Lower lobe of right lung (tissue), 2 donors: ENCODE results near the gene CPA2. TPM values are rescaled to one million over a fixed set of nuclear protein-coding genes. Genes with fewer than 3 reads are reported as not detected.

Experiments
- ATAC-seq, 2 donors: fragments of 200-7000 bp; cut with Tn5 transposase; one replicate each; pipeline ENCODE4 v1.9.1; 2020 to 2022; ENCODE audit warnings: mild to moderate bottlenecking in 2 of 2, moderate library complexity in 2 of 2
- DNase-seq: peaks from one replicate; pipeline ENCODE4 v3.0.0-alpha.2; 2020
- H3K27ac ChIP-seq: fragments of 200-600 bp; one replicate; pipeline ENCODE4 v1.8.0; 2022
- H3K27me3 ChIP-seq: fragments of 200-600 bp; one replicate; pipeline ENCODE4 v1.8.0; 2022; ENCODE audit warnings: low read depth
- H3K36me3 ChIP-seq: fragments of 200-600 bp; one replicate; pipeline ENCODE4 v1.8.0; 2022; ENCODE audit warnings: mild to moderate bottlenecking
- H3K4me1 ChIP-seq: fragments of 200-600 bp; one replicate; pipeline ENCODE4 v1.8.0; 2022
- H3K4me3 ChIP-seq: fragments of 200-600 bp; one replicate; pipeline ENCODE4 v1.8.0; 2022; ENCODE audit warnings: mild to moderate bottlenecking
- H3K9me3 ChIP-seq: fragments of 200-600 bp; one replicate; pipeline ENCODE4 v1.8.0; 2022
- CTCF ChIP-seq: fragments of 200-600 bp; IDR thresholded peaks from one replicate; pipeline ENCODE4 v1.8.0; 2022; ENCODE audit warnings: antibody characterized with exemption, mild to moderate bottlenecking
- intact Hi-C: fragments of 100-400 bp; cut with DNase I; formaldehyde crosslinking; loops from one replicate; pipeline ENCODE4 v1.11.0; 2022
- total RNA-seq: library from RNA; stranded (reverse); fragmentation: NEBNext Ultra II Directional; extraction: Animal tissue kit (Norgen Biotek cat#: 25700); gene quantifications from one replicate; pipeline ENCODE4 v1.2.1, GENCODE V29; 2021
- donor health status: DM: no; HTN: yes; CAD: no; lungs with severe emphysema.

CPA2 gene
- total RNA-seq, 1 donor from 2014 or later = not detected

GRCh38 chr7:130298544-130299326 lies 32.1 kb downstream of the CPA2 start:
- Histone ChIP-seq H3K27ac (no peak overlapping the region), H3K4me3 (no peak overlapping the region), H3K4me1 (no peaks in the 10 kb centered on the region), H3K36me3 (no peaks in the 10 kb centered on the region), H3K27me3 (no peaks in the 10 kb centered on the region), H3K9me3 (no peaks in the 10 kb centered on the region)
- DNase-seq = no peak
- TF ChIP-seq CTCF = no peak
- intact Hi-C loops = no loop called here
- no peak for ATAC-seq

- DNase-seq (no peak), ATAC-seq (no peak)
- Histone ChIP-seq H3K9me3 (no peaks in the 10 kb centered on the region), H3K27me3 (no peaks in the 10 kb centered on the region), H3K4me1 (no peaks in the 10 kb centered on the region), H3K27ac (no peak overlapping the region), H3K36me3 (no peaks in the 10 kb centered on the region), H3K4me3 (no peak overlapping the region)
- TF ChIP-seq CTCF = no peak
- intact Hi-C loops = no loop called here
These were observed 33.2 kb downstream of the CPA2 start for GRCh38 chr7:130299866-130300265.

DNA sequence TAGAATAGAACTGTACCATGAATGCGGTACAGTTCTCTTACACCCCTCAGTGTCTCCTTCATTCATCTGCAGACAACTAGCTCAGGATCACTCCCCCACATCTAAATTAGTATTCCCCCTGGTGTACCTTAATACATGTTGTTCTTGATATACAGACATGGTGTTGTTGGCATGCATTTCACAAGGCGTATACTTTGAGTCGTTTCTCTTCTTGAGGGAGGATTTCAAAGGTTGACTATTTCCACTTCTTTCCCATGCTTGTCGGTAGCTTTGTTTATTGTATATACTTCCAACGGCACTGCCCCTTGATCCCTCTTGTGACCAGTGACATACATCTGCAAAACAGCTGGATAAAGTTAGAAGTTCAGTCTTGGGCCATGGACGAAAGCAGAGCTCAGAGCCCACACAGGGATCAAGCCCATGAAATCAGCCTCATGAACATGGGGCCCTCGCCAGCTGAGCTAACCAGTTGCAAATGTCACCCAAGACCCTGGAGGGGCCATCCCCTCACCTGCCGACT lies 34.9 kb downstream of the CPA2 start:
- H3K4me1 ChIP-seq = no peaks in the 10 kb centered on the region
- no peaks in the 10 kb centered on the region for H3K27me3 ChIP-seq
- DNase-seq = no peak
- H3K36me3 ChIP-seq = no peaks in the 10 kb centered on the region
- intact Hi-C loops = no loop called here
- H3K27ac ChIP-seq = no peak overlapping the region
- H3K9me3 ChIP-seq = no peaks in the 10 kb centered on the region
- no peak for TF ChIP-seq CTCF
- ATAC-seq = no peak
- H3K4me3 ChIP-seq = no peak overlapping the region

- Histone ChIP-seq H3K36me3 (no peaks in the 10 kb centered on the region), H3K9me3 (no peaks in the 10 kb centered on the region), H3K27me3 (no peaks in the 10 kb centered on the region), H3K4me1 (no peaks in the 10 kb centered on the region), H3K27ac (no peak overlapping the region), H3K4me3 (no peak overlapping the region)
- no peak for ATAC-seq
- DNase-seq = no peak
- intact Hi-C loops = no loop called here
- no peak for TF ChIP-seq CTCF
These were observed 36.0 kb downstream of the CPA2 start for GRCh38 chr7:130302649-130303048.

DNA sequence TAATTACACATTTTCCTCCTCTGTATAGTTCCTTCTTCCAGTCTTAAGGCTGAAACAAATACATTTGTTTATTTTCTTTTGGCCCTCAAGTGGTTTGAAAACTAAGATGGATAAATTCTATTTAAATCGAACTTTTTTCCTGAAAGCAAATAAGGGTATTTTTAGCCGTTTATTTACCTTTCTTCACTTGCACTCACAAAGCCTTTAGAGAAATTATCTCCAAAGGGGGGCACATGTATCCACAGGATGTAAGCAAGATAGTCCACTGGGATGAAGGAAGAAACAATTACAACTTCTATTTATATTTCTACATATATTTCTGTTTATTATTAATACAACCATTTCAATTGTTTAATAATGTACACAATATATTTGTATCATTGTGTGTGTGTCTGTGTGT lies 36.5 kb downstream of the CPA2 start:
- H3K4me3 ChIP-seq = no peak overlapping the region
- H3K36me3 ChIP-seq = no peaks in the 10 kb centered on the region
- H3K4me1 ChIP-seq = no peaks in the 10 kb centered on the region
- ATAC-seq (no peak), DNase-seq (no peak)
- TF ChIP-seq CTCF = no peak
- intact Hi-C loops = no loop called here
- no peaks in the 10 kb centered on the region for H3K27me3 ChIP-seq
- no peaks in the 10 kb centered on the region for H3K9me3 ChIP-seq
- no peak overlapping the region for H3K27ac ChIP-seq
